Neural cell (in vitro differentiated cells): ENCODE results near the gene PTP4A2. TPM values are rescaled to one million over a fixed set of nuclear protein-coding genes. Genes with fewer than 3 reads are reported as not detected.

ENCODE experiments used
- H2AFZ ChIP-seq: fragments of 200-600, 300-800 bp; sonication (generic), shearing (Covaris generic); 2 replicates; pipeline ENCODE4 v1.6.0; 2014; ENCODE audit warnings: low read depth, mild to moderate bottlenecking, antibody characterized with exemption, low read length, moderate library complexity
- H3F3A ChIP-seq: fragments of 200-600 bp; shearing (Covaris generic); 2 replicates; pipeline ENCODE4 v1.6.1; 2016; ENCODE audit warnings: mild to moderate bottlenecking, moderate library complexity, mixed read lengths, antibody characterized with exemption, low read length; ENCODE audit not compliant: insufficient read depth, poor library complexity, severe bottlenecking
- H3K27ac ChIP-seq: fragments of 200-600, 300-800 bp; sonication (generic), shearing (Covaris generic); 2 replicates; pipeline ENCODE4 v1.5.1; 2014; ENCODE audit warnings: mild to moderate bottlenecking, low read length, moderate library complexity
- H3K27me3 ChIP-seq: fragments of 300-800, 200-600 bp; sonication (generic), shearing (Covaris generic); 2 replicates; pipeline ENCODE4 v1.6.0; 2014; ENCODE audit warnings: mild to moderate bottlenecking, low read depth, low read length, moderate library complexity; ENCODE audit not compliant: insufficient read depth
- H3K36me3 ChIP-seq: fragments of 300-800, 200-600 bp; sonication (generic), shearing (Covaris generic); 2 replicates; pipeline ENCODE4 v1.5.1; 2014; ENCODE audit warnings: mild to moderate bottlenecking, antibody characterized with exemption, low read length, moderate library complexity; ENCODE audit not compliant: insufficient read depth
- H3K4me2 ChIP-seq: fragments of 300-800, 200-600 bp; sonication (generic), shearing (Covaris generic); 2 replicates; pipeline ENCODE4 v1.6.0; 2014; ENCODE audit warnings: mild to moderate bottlenecking, low read length
- H3K4me3 ChIP-seq: fragments of 300-800, 200-600 bp; sonication (generic), shearing (Covaris generic); 2 replicates; pipeline ENCODE4 v1.5.1; 2014; ENCODE audit warnings: mild to moderate bottlenecking, low read length, moderate library complexity
- H3K79me2 ChIP-seq: fragments of 200-600 bp; shearing (Covaris generic); replicated peaks from 2 replicates; pipeline ENCODE4 v1.6.0; 2014; ENCODE audit warnings: mild to moderate bottlenecking, low read length, moderate library complexity; ENCODE audit not compliant: insufficient read depth
- H3K9ac ChIP-seq: fragments of 300-800, 200-600 bp; sonication (generic), shearing (Covaris generic); 2 replicates; pipeline ENCODE4 v1.6.1; 2016; ENCODE audit warnings: mild to moderate bottlenecking, low read length, mixed read lengths
- H3K9me2 ChIP-seq: fragments of 200-600 bp; shearing (Covaris generic); 2 replicates; pipeline ENCODE4 v1.6.1; 2016; ENCODE audit warnings: mild to moderate bottlenecking, low read length, mixed read lengths; ENCODE audit not compliant: insufficient read depth
- H3K9me3 ChIP-seq: fragments of 200-600, 300-800 bp; sonication (generic), shearing (Covaris generic); 2 replicates; pipeline ENCODE4 v1.6.1; 2016; ENCODE audit warnings: mild to moderate bottlenecking, mixed run types, low read length, moderate library complexity, mixed read lengths
- H4K20me1 ChIP-seq: fragments of 200-600 bp; shearing (Covaris generic); 2 replicates; pipeline ENCODE4 v1.6.1; 2016; ENCODE audit warnings: mild to moderate bottlenecking, mixed run types; ENCODE audit not compliant: insufficient read depth
- CTCF ChIP-seq: fragments of 450-650 bp; IDR thresholded peaks from 2 replicates; pipeline ENCODE4 v1.5.1; 2014; ENCODE audit warnings: antibody characterized with exemption, mild to moderate bottlenecking, moderate library complexity; ENCODE audit not compliant: poor library complexity, severe bottlenecking
- EP300 ChIP-seq: fragments of 450-650 bp; conservative IDR thresholded peaks from 2 replicates; pipeline ENCODE4 v1.6.1; 2014; ENCODE audit warnings: antibody characterized with exemption, mild to moderate bottlenecking, moderate library complexity; ENCODE audit not compliant: poor library complexity, severe bottlenecking
- EZH2 ChIP-seq: fragments of 200-600, 300-800 bp; shearing (Covaris generic), sonication (generic); IDR thresholded peaks from 2 replicates; pipeline ENCODE4 v1.6.1; 2014; ENCODE audit warnings: antibody characterized with exemption, low read length, borderline replicate concordance, mild to moderate bottlenecking; ENCODE audit not compliant: insufficient read depth, poor library complexity, severe bottlenecking
- MXI1 ChIP-seq: fragments of 450-650 bp; conservative IDR thresholded peaks from 2 replicates; pipeline ENCODE4 v1.6.1; 2014; ENCODE audit warnings: antibody characterized with exemption, mild to moderate bottlenecking; ENCODE audit not compliant: poor library complexity, severe bottlenecking
- POLR2AphosphoS5 ChIP-seq: IDR thresholded peaks from 2 replicates; pipeline ENCODE4 v1.6.1; 2012
- RAD21 ChIP-seq: fragments of 450-650 bp; conservative IDR thresholded peaks from 2 replicates; pipeline ENCODE4 v1.6.1; 2014; ENCODE audit warnings: antibody characterized with exemption, mild to moderate bottlenecking, moderate library complexity
- REST ChIP-seq: IDR thresholded peaks from 2 replicates; pipeline ENCODE4 v1.6.1; 2012; ENCODE audit warnings: borderline replicate concordance
- SMC3 ChIP-seq: fragments of 450-650 bp; conservative IDR thresholded peaks from 2 replicates; pipeline ENCODE4 v1.6.1; 2014; ENCODE audit warnings: antibody characterized with exemption, mild to moderate bottlenecking, moderate library complexity; ENCODE audit not compliant: poor library complexity
- TAF1 ChIP-seq: IDR thresholded peaks from 2 replicates; pipeline ENCODE4 v1.6.1; 2012; ENCODE audit warnings: low read depth
- polyA minus RNA-seq: library from RNA; depleted of rRNA, polyadenylated mRNA; stranded (reverse); fragments of >200 nt; gene quantifications from 2 replicates; pipeline ENCODE4 v1.2.3, GENCODE V29; 2014
- polyA plus RNA-seq: library from polyadenylated mRNA; depleted of rRNA; stranded (reverse); fragments of >200 nt; gene quantifications from 2 replicates; pipeline ENCODE4 v1.2.3, GENCODE V29; 2014

Gene PTP4A2
- 177 and 250 TPM in 2 replicates for polyA plus RNA-seq
- 417 and 474 TPM in 2 replicates for polyA minus RNA-seq

- Histone ChIP-seq H2AFZ (peak within 1 kb of the TSS; percentile 73), H3K36me3 (no peaks in the 10 kb centered on the region), H3F3A (no peaks in the 10 kb centered on the region), H3K4me3 (peak within 1 kb of the TSS; percentile 78), H3K9me3 (no peaks in the 10 kb centered on the region), H3K27me3 (no peaks in the 10 kb centered on the region), H3K9me2 (no peaks in the 10 kb centered on the region), H3K9ac (peak within 1 kb of the TSS; percentile 82), H3K79me2 (peaks cover 40% of the 10 kb centered on the region), H4K20me1 (peaks cover 3% of the 10 kb centered on the region), H3K27ac (peak within 1 kb of the TSS; percentile 80), H3K4me2 (peak within 1 kb of the TSS; percentile 85)
- TF ChIP-seq REST (no peak), CTCF (peak; percentile 93), POLR2AphosphoS5 (peak; percentile 94), SMC3 (peak; percentile 57), MXI1 (peak; percentile 65), EZH2 (no peak), EP300 (peak; percentile 41), TAF1 (no peak), RAD21 (peak; percentile 21)
Observed at GRCh38 chr1:31938184-31938975, at the start of gene PTP4A2. PTP4A2 (minus strand) TSS chr1:31938368; CDS start chr1:31919065, 19,303 bp downstream.

- H3K4me2 ChIP-seq = no peak overlapping the region
- no peaks in the 10 kb centered on the region for H3K79me2 ChIP-seq
- no peaks in the 10 kb centered on the region for H3K27me3 ChIP-seq
- TF ChIP-seq TAF1 = no peak
- no peak for TF ChIP-seq EP300
- no peaks in the 10 kb centered on the region for H3K9me3 ChIP-seq
- H2AFZ ChIP-seq = peak overlapping the region; percentile 10
- no peaks in the 10 kb centered on the region for H3K36me3 ChIP-seq
- peak overlapping the region; percentile 16 for H3K9ac ChIP-seq
- no peaks in the 10 kb centered on the region for H4K20me1 ChIP-seq
- no peaks in the 10 kb centered on the region for H3K9me2 ChIP-seq
- no peak overlapping the region for H3K27ac ChIP-seq
- H3F3A ChIP-seq = no peaks in the 10 kb centered on the region
- no peak overlapping the region for H3K4me3 ChIP-seq
Observed at GRCh38 chr1:31987135-31987619, 49.0 kb upstream of the PTP4A2 start.
